Right cardiac atrium (tissue), 5 donors: Measurements from ENCODE around the gene TFPT. TPM values are rescaled to one million over a fixed set of nuclear protein-coding genes. Genes with fewer than 3 reads are reported as not detected.

Experiments used
- ATAC-seq, 2 donors: fragments of 200-7000 bp; cut with Tn5 transposase; one replicate each; pipeline versions ENCODE4 v1.8.0 to v1.9.1; 2020; ENCODE audit warnings: moderate library complexity in 2 of 2, mild to moderate bottlenecking in 1 of 2
- DNase-seq, 3 donors: peaks; one replicate each; pipeline ENCODE4 v3.0.0-alpha.2; 2020
- H3K27ac ChIP-seq: one replicate; pipeline ENCODE4 v1.5.1; 2013; ENCODE audit warnings: mild to moderate bottlenecking, low read length, control low read depth, moderate library complexity
- H3K27me3 ChIP-seq: one replicate; pipeline ENCODE4 v1.6.1; 2013; ENCODE audit not compliant: control insufficient read depth, insufficient read depth
- H3K4me1 ChIP-seq: one replicate; pipeline ENCODE4 v1.6.1; 2013; ENCODE audit warnings: low read length; ENCODE audit not compliant: control insufficient read depth, insufficient read depth
- H3K4me3 ChIP-seq: one replicate; pipeline ENCODE4 v1.5.1; 2013; ENCODE audit warnings: low read length, control low read depth
- H3K9me3 ChIP-seq: one replicate; pipeline ENCODE4 v1.6.1; 2013; ENCODE audit warnings: low read length; ENCODE audit not compliant: control insufficient read depth
- WGBS: extraction: QIAGEN DNeasy Blood & Tissue Kit; methylation state at CpG from one replicate; pipeline ENCODE4 v1.1.7; 2013; 5-methylcytosine and 5-hydroxymethylcytosine counted together
- intact Hi-C, 4 donors: fragments of 100-400 bp; cut with DNase I; formaldehyde crosslinking; loops; one replicate each; pipeline versions ENCODE4 v1.11.0 to v1.14.0; 2022 to 2023
- polyA plus RNA-seq: library from polyadenylated mRNA; stranded (reverse); fragments of 200-250 nt; gene quantifications from one replicate; pipeline ENCODE4 v1.2.3, GENCODE V29; 2013
- total RNA-seq, 4 donors: library from RNA; stranded (reverse); fragmentation: NEBNext Ultra II Directional; extraction: Animal tissue kit (Norgen Biotek cat#: 25700); gene quantifications; one replicate each; pipeline ENCODE4 v1.2.1, GENCODE V29; 2021
- donor health status: healthy with polysubstance abuse.
- donor health status: DM: no; HTN: yes; CAD: no.
- donor health status: DM: no; HTN: no; CAD: no.
- donor health status: DM: no; HTN: yes; CAD: no; lungs with severe emphysema.
- donor health status: DM: yes; HTN: yes; CAD: no.

TFPT gene
- total and polyA plus RNA-seq, 5 donors = 15.8 to 19.8 (median 16.9) TPM

GRCh38 chr19:54133957-54134590, 18.6 kb upstream of the TFPT start:
- H3K9me3 ChIP-seq = no peaks in the 10 kb centered on the region
- ATAC-seq (no peak), DNase-seq (no peak)
- 71% methylated on average over 2 of the region's 2 CpGs for WGBS
- no peaks in the 10 kb centered on the region for H3K27me3 ChIP-seq
- intact Hi-C loops = no loop called here
- peaks cover 3% of the 10 kb centered on the region for H3K4me1 ChIP-seq
- H3K4me3 ChIP-seq = no peak overlapping the region
- no peak overlapping the region for H3K27ac ChIP-seq

DNA sequence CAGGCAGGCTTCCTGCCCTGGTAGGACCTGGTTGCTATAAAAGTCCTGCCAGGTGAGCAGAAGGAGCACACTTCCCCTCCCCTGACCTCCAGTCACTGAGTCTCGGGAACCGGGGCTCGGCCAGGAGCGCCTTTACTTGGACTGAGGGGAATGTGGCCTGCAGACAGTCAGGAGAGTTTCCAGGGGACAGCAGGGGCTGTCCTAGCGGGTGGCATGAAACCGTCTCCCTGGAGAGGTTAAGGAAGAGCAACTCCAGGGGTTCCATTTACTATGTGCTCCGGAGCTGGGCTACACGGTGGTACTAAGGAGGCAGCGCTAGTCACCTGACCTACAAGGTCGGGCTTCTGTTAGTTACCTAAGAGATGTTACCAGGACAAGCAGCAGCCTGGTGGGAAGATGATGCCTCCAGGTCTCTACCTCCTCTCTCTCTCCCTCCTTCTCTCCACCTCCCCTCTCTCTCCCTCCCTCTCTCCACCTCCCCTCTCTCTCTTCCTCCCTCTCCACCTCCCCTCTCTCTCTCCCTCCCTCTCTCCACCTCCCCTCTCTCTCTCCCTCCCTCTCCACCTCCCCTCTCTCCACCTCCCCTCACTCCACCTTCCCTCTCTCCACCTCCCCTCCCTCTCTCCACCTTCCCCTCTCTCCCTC, 18.0 kb upstream of the TFPT start:
- intact Hi-C loops = no loop called here
- H3K27me3 ChIP-seq = no peaks in the 10 kb centered on the region
- ATAC-seq = no peak

DNA sequence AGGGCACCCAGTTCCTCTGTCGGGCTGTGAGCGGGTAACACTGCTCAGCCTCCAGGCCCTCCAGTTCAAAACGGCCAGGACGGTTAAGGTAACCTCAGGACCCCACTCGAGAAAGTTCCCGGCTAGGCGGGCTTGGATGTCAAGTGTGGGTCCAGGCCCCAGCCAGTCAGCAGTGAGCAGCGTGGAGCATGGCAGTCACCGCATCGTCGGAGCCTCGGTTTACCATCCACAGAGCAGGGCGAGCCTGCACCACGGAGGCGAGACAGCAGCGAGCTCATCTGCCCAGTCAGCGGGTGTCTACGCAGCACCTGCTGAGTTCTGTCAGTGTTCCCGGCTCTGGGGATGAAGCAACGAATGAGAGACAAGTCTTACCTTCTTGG, 14.2 kb upstream of the TFPT start:
- ATAC-seq (no peak), DNase-seq (peak in 1 of 3 donors; percentile 45)
- Histone ChIP-seq H3K27me3 (no peaks in the 10 kb centered on the region), H3K4me3 (no peak overlapping the region), H3K9me3 (no peaks in the 10 kb centered on the region), H3K4me1 (no peaks in the 10 kb centered on the region), H3K27ac (no peak overlapping the region)
- intact Hi-C loops = no loop called here
- 97% methylated on average over 20 of the region's 20 CpGs for WGBS

More for the DNA sequence above, 18.0 kb upstream of the TFPT start:
- DNase-seq = peak in 1 of 3 donors; percentile 38
- Histone ChIP-seq H3K27ac (no peak overlapping the region), H3K4me3 (no peak overlapping the region), H3K9me3 (no peaks in the 10 kb centered on the region), H3K4me1 (peaks cover 2% of the 10 kb centered on the region)
- 80% methylated on average over 10 of the region's 10 CpGs for WGBS

DNA sequence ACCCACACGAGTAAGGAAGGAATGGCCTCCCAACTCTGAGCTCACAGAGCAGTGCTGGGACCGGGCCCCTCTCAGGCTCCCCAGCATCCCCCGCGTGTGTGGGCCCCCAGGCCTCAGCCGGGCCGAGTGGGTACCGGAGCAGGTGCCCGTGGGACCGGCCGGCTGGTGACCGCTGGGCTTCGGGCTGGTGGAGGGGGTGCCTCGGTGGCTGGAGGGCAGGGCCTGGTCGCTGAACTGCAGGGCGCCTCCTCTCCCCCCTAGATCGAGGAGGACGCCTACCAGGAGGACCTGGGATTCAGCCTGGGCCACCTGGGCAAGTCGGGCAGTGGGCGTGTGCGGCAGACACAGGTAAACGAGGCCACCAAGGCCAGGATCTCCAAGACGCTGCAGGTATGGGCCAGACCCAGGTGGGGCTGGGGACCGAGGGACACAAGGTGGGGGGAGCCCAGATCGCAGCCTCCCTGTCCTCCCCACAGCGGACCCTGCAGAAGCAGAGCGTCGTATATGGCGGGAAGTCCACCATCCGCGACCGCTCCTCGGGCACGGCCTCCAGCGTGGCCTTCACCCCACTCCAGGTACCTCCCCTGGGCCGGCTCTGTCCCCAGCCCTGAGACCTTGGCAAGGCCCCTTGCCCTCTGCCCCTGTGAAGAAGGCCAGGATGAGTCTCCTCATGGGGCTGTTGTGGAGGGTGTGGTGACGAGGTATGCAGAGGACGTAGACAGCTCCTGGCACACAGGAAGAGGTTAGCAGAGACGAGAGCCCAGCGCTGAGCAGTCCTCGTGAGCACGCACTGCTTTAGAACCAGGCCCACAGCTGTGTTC, 13.5 kb upstream of the TFPT start:
- WGBS = 95% methylated on average over 41 of the region's 41 CpGs

DNA sequence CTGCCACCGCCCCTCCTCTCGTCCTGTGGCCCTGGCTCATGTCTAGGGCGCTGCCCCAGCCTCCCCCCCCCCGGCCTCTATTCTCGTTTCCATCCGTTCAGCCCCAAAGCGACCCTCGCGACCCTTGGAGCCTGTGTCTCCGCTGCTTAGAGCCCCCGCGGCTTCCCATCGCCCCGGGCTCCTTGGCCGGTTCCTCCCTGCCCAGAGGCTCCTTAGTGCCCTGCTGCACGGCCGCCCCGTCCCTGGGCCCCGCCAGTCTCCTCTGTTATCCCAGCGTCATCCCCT, 12.9 kb upstream of the TFPT start:
- WGBS = 89% methylated on average over 20 of the region's 20 CpGs
- Histone ChIP-seq H3K27ac (no peak overlapping the region), H3K27me3 (no peaks in the 10 kb centered on the region), H3K9me3 (no peaks in the 10 kb centered on the region), H3K4me1 (no peaks in the 10 kb centered on the region), H3K4me3 (no peak overlapping the region)
- no peak for ATAC-seq
- DNase-seq = peak in 1 of 3 donors; percentile 46
- intact Hi-C loops = no loop called here

More for the DNA sequence above, 13.5 kb upstream of the TFPT start:
- intact Hi-C loops = no loop called here
- H3K4me1 ChIP-seq = no peaks in the 10 kb centered on the region
- DNase-seq (no peak), ATAC-seq (no peak)
- H3K27ac ChIP-seq = no peak overlapping the region
- H3K4me3 ChIP-seq = no peak overlapping the region
- H3K9me3 ChIP-seq = no peaks in the 10 kb centered on the region
- no peaks in the 10 kb centered on the region for H3K27me3 ChIP-seq

GRCh38 chr19:54127688-54128440, 12.4 kb upstream of the TFPT start:
- intact Hi-C loops = no loop called here
- ATAC-seq = no peak
- Histone ChIP-seq H3K27ac (no peak overlapping the region), H3K4me1 (no peaks in the 10 kb centered on the region), H3K27me3 (no peaks in the 10 kb centered on the region), H3K9me3 (no peaks in the 10 kb centered on the region), H3K4me3 (no peak overlapping the region)
- DNase-seq = peak in 1 of 3 donors; percentile 37
- 93% methylated on average over 44 of the region's 44 CpGs for WGBS

DNA sequence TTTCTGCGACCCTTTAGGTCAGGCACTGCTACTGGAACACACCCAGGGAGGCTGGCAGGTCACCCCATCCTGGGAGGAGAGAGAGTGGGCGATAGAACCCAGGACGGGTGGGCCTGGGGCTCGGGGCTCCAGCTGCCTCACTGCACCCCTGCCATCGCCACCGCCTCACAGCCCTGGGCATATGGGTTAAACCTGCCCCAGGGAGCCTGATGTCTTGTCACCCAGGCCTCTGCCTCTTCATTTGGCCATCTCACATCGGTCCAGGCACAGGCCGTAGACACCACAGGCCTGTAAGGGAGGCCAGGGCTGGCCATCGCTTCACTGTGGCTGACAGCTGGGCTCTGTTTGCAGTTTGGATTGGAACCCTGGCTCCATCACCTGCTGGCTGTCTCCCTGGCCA, 10.3 kb upstream of the TFPT start:
- DNase-seq (peak in 1 of 3 donors; percentile 32), ATAC-seq (no peak)
- Histone ChIP-seq H3K4me1 (no peaks in the 10 kb centered on the region), H3K27me3 (no peaks in the 10 kb centered on the region), H3K27ac (no peak overlapping the region), H3K4me3 (no peak overlapping the region), H3K9me3 (no peaks in the 10 kb centered on the region)
- WGBS = 91% methylated on average over 9 of the region's 9 CpGs
- intact Hi-C loops = no loop called here

DNA sequence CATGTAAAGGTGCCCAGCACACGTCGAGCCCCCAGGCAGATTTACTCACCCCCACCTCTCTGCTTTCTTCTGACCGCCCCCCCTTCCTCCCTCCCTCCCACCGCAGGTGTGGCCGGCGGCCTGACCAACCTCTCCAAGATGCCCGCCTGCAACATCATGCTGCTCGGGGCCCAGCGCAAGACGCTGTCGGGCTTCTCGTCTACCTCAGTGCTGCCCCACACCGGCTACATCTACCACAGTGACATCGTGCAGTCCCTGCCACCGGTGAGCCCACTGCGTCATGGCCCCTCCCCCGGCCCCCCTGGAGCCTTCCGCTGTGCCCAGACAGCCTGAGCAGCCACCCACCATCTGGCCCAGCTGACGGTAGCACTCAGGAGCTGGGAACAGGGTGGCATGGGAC, 8.9 kb upstream of the TFPT start:
- H3K4me1 ChIP-seq = no peaks in the 10 kb centered on the region
- intact Hi-C loops = no loop called here
- DNase-seq = no peak
- H3K4me3 ChIP-seq = no peak overlapping the region
- WGBS = 92% methylated on average over 19 of the region's 19 CpGs
- H3K27ac ChIP-seq = no peak overlapping the region
- ATAC-seq = no peak
- no peaks in the 10 kb centered on the region for H3K27me3 ChIP-seq
- H3K9me3 ChIP-seq = no peaks in the 10 kb centered on the region

GRCh38 chr19:54123682-54124081, 8.2 kb upstream of the TFPT start:
- intact Hi-C loops = no loop called here
- Histone ChIP-seq H3K9me3 (no peaks in the 10 kb centered on the region), H3K27ac (no peak overlapping the region), H3K4me1 (no peaks in the 10 kb centered on the region), H3K4me3 (no peak overlapping the region), H3K27me3 (no peaks in the 10 kb centered on the region)
- ATAC-seq = no peak
- DNase-seq = peak in 1 of 3 donors; percentile 44
- whole genome bisulfite sequencing = 95% methylated on average over 17 of the region's 17 CpGs

GRCh38 chr19:54121259-54121658, 5.8 kb upstream of the TFPT start:
- H3K4me3 ChIP-seq = no peak overlapping the region
- H3K9me3 ChIP-seq = no peaks in the 10 kb centered on the region
- WGBS = 96% methylated on average over 10 of the region's 10 CpGs
- ATAC-seq = no peak
- H3K27me3 ChIP-seq = no peaks in the 10 kb centered on the region
- intact Hi-C loops = no loop called here
- peak in 1 of 3 donors; percentile 49 for DNase-seq
- H3K4me1 ChIP-seq = no peaks in the 10 kb centered on the region
- no peak overlapping the region for H3K27ac ChIP-seq
